ENCODE data around the gene LRCOL1.

Gene LRCOL1

DNA sequence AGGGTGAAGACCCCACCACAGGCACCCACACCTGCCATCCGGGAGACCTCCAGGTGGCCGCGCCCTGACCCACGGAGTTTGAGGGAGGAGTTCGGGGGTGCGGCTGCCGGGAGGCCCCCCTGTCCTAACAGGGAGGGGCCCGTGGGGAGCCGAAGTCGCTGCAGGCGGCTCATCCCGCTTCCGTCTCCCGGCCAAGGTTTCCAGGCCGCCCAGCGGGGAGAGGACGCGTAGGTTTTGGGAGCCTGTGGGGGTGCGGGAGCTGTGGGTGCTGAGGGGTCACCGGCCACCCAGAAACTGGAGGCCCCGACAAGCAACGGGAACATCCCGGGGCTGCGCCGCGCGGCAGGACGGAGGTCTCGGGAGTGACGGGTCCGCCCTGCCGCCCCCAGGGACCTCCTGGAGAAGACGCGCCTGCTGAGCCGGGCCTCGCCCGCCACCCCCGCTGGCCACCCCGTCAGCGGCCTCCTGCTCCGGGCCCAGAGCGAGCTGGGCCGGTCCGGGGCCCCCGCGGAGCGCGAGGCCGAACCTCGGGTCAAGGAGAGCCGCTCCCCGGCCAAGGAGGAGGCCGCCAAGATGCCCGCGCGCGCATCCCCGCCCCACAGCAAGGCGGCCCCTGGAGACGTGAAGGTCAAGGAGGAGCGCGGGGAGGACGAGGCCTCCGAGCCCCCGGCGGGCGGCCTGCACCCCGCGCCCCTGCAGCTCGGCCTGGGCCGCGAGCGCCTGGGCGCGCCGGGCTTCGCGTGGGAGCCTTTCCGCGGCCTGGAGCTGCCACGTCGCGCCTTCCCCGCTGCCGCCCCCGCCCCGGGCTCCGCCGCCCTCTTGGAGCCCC, 27.6 kb downstream of the LRCOL1 start:
- H3K9me2 ChIP-seq (replicated peaks; ENCODE audit: insufficient read depth, low read length) = no peaks in the 10 kb centered on the region
- no peak for DNase-seq
- no peak overlapping the region for H3K4me2 ChIP-seq (ENCODE audit: low read depth, low read length)
- H3K27ac ChIP-seq (ENCODE audit: low read length) = no peak overlapping the region
- no peaks in the 10 kb centered on the region for H3K4me1 ChIP-seq (ENCODE audit: low read length)
- H3K9me3 ChIP-seq (replicated peaks; ENCODE audit: insufficient read depth, low read length) = no peaks in the 10 kb centered on the region
- H3K4me3 ChIP-seq (ENCODE audit: low read length) = no peak overlapping the region
- no peak overlapping the region for H3K9ac ChIP-seq (ENCODE audit: low read length)
- TF ChIP-seq EZH2 (optimal IDR thresholded peaks at IDR 0.05; ENCODE audit: low read depth, low read length) (no peak), CTCF (IDR thresholded peaks at IDR 0.05; ENCODE audit: low read length) (no peak), EZH2phosphoT487 (IDR thresholded peaks at IDR 0.05; ENCODE audit: low read length) (no peak)
- H4K20me1 ChIP-seq (ENCODE audit: insufficient read depth, low read length) = no peaks in the 10 kb centered on the region
- no peak overlapping the region for H2AFZ ChIP-seq (ENCODE audit: low read length)
- no peaks in the 10 kb centered on the region for H3K36me3 ChIP-seq (replicated peaks; ENCODE audit: insufficient read depth, low read length)
- H3K27me3 ChIP-seq (replicated peaks; ENCODE audit: insufficient read depth, low read length) = no peaks in the 10 kb centered on the region
- no peaks in the 10 kb centered on the region for H3F3A ChIP-seq (ENCODE audit: insufficient read depth, low read length)
- H3K79me2 ChIP-seq (ENCODE audit: low read length) = no peaks in the 10 kb centered on the region

DNA sequence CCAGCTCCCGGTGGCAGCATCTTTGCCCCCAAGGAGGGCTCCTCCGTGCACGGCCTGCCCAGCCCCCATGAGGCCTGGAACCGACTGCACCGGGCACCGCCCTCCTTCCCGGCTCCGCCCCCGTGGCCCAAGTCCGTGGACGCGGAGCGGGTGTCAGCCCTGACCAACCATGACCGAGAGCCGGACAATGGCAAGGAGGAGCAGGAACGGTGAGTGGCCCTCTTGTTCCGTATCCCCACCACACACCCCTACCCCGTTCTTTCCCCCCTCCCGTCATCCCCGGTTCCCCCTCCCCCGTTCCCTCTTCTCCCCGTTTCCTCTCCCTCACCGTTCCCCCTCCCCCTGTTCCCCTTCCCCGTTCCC, 28.3 kb downstream of the LRCOL1 start:
- TF ChIP-seq EZH2 (optimal IDR thresholded peaks at IDR 0.05; ENCODE audit: low read depth, low read length) = no peak
- TF ChIP-seq CTCF (IDR thresholded peaks at IDR 0.05; ENCODE audit: low read length) = no peak
- TF ChIP-seq EZH2phosphoT487 (IDR thresholded peaks at IDR 0.05; ENCODE audit: low read length) = no peak
- Histone ChIP-seq H3K4me3 (ENCODE audit: low read length) (no peak overlapping the region), H3K27me3 (replicated peaks; ENCODE audit: insufficient read depth, low read length) (no peaks in the 10 kb centered on the region), H3F3A (ENCODE audit: insufficient read depth, low read length) (no peaks in the 10 kb centered on the region), H3K9ac (ENCODE audit: low read length) (no peak overlapping the region), H3K27ac (ENCODE audit: low read length) (no peak overlapping the region), H3K36me3 (replicated peaks; ENCODE audit: insufficient read depth, low read length) (no peaks in the 10 kb centered on the region), H3K79me2 (ENCODE audit: low read length) (no peaks in the 10 kb centered on the region), H2AFZ (ENCODE audit: low read length) (no peak overlapping the region), H3K4me2 (ENCODE audit: low read depth, low read length) (no peak overlapping the region), H3K4me1 (ENCODE audit: low read length) (no peaks in the 10 kb centered on the region), H3K9me3 (replicated peaks; ENCODE audit: insufficient read depth, low read length) (no peaks in the 10 kb centered on the region), H4K20me1 (ENCODE audit: insufficient read depth, low read length) (no peaks in the 10 kb centered on the region), H3K9me2 (replicated peaks; ENCODE audit: insufficient read depth, low read length) (no peaks in the 10 kb centered on the region)
- no peak for DNase-seq

DNA sequence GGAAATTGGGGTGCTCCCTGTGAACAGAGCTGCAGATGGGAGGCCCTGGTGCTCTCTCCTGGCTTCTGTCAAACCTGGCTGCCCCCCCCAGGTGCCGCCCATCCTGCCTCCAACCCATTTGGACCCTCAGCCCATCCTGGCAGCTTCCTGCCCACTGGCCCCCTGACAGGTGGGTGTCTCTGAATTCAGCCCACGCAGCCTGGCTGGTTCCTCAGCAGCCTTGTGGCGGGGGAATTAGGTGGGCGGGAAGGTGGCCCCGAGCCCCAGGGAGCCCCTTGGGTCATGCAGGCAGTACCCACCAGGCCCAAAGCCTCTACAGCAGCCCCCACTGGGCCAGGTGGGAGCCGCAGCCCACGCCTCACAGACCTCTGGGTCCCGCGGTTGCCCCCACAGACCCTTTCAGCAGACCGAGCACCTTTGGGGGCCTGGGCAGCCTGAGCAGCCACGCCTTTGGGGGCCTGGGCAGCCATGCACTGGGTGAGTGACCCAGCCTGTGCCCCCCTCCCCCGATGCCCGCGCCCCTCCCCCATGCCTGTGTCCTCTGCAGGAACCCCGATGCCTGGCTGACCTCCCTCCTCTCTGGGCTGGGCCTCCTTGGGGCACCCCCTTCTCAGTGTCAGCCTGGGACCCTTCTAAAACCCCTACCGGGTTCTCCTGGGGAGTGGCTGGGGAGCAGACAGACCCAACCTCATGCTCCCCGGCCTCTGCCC, 28.9 kb downstream of the LRCOL1 start:
- H3K27me3 ChIP-seq (replicated peaks; ENCODE audit: insufficient read depth, low read length) = no peaks in the 10 kb centered on the region
- H3F3A ChIP-seq (ENCODE audit: insufficient read depth, low read length) = no peaks in the 10 kb centered on the region
- no peaks in the 10 kb centered on the region for H3K79me2 ChIP-seq (ENCODE audit: low read length)
- H4K20me1 ChIP-seq (ENCODE audit: insufficient read depth, low read length) = no peaks in the 10 kb centered on the region
- no peak for TF ChIP-seq CTCF (IDR thresholded peaks at IDR 0.05; ENCODE audit: low read length)
- TF ChIP-seq EZH2phosphoT487 (IDR thresholded peaks at IDR 0.05; ENCODE audit: low read length) = no peak
- no peak for TF ChIP-seq EZH2 (optimal IDR thresholded peaks at IDR 0.05; ENCODE audit: low read depth, low read length)
- no peaks in the 10 kb centered on the region for H3K9me2 ChIP-seq (replicated peaks; ENCODE audit: insufficient read depth, low read length)
- H3K36me3 ChIP-seq (replicated peaks; ENCODE audit: insufficient read depth, low read length) = no peaks in the 10 kb centered on the region
- no peak overlapping the region for H3K4me2 ChIP-seq (ENCODE audit: low read depth, low read length)
- H3K9ac ChIP-seq (ENCODE audit: low read length) = no peak overlapping the region
- no peak for DNase-seq
- H3K9me3 ChIP-seq (replicated peaks; ENCODE audit: insufficient read depth, low read length) = no peaks in the 10 kb centered on the region
- no peak overlapping the region for H3K27ac ChIP-seq (ENCODE audit: low read length)
- no peaks in the 10 kb centered on the region for H3K4me1 ChIP-seq (ENCODE audit: low read length)
- H2AFZ ChIP-seq (ENCODE audit: low read length) = no peak overlapping the region
- H3K4me3 ChIP-seq (ENCODE audit: low read length) = no peak overlapping the region
